Measurements from ENCODE around the gene TEAD2.
"Not testable (repeated sequence)": the region's sequence is repeated elsewhere in the genome, so short reads cannot be mapped to it uniquely, and the experiment has no call there.

TEAD2 gene

GRCh38 chr19:49315111-49315510 lies 47.1 kb downstream of the TEAD2 start:
- DNase-seq (ENCODE audit: extremely low spot score), result no peak
- ChIA-PET POLR2A (no interaction called here), CTCF (interaction anchor here (5.5 kb wide), 1 partner anchor 13 kb away, joined by 42 read pairs; no protein-coding TSS in a partner anchor)
- TF ChIP-seq, protein P1, sequence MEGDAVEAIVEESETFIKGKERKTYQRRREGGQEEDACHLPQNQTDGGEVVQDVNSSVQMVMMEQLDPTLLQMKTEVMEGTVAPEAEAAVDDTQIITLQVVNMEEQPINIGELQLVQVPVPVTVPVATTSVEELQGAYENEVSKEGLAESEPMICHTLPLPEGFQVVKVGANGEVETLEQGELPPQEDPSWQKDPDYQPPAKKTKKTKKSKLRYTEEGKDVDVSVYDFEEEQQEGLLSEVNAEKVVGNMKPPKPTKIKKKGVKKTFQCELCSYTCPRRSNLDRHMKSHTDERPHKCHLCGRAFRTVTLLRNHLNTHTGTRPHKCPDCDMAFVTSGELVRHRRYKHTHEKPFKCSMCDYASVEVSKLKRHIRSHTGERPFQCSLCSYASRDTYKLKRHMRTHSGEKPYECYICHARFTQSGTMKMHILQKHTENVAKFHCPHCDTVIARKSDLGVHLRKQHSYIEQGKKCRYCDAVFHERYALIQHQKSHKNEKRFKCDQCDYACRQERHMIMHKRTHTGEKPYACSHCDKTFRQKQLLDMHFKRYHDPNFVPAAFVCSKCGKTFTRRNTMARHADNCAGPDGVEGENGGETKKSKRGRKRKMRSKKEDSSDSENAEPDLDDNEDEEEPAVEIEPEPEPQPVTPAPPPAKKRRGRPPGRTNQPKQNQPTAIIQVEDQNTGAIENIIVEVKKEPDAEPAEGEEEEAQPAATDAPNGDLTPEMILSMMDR (IDR thresholded peaks at IDR 0.05; ENCODE audit: control extremely low read depth, extremely low read depth, low read depth, missing control alignments), result no peak

DNA sequence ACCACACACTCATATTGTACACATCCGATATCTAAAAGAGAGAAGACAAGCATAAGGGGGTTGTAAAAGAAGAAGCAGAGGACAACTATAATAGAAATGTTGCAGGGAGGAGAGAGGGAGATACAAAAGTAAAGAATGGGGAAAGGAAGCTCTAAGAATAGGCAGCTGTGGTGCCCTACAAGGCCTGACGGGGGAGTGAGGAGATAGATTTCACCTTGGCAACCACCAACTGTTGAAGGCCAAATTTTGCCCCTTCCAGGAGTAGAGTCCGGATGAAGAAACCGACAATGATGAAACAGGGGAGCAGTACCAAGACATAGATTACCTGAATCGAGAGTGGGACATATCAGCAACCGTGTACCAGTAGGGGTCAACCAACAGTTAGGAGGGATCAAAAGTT lies 53.1 kb downstream of the TEAD2 start:
- ChIA-PET POLR2A (no interaction called here), CTCF (interaction anchor here (0.7 to 1.7 kb wide), 3 partner anchors 14 to 165 kb away, joined by 3 to 4 read pairs (median 3); partner anchors contain the start of gene FLT3LG)

DNA sequence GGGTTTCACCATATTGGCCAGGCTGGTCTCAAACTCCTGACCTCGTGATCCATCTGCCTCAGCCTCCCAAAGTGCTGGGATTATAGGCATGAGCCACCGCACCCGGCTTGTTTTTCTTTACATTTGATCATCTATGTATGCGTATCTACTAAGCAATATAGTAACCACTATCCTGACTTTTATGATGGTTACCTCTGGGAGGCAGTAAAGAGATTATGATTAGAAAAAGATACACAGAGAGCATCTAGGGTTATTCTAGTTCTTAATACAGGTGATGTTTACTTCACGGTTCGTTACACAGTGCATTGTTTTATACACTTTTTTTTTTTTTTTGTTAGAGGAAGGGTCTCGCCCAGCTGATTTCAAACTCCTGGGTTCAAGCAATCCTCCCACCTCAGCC lies 55.5 kb downstream of the TEAD2 start:
- POLR2A ChIA-PET; DNase-seq (ENCODE audit: extremely low spot score): not testable (repeated sequence)
- TF ChIP-seq, protein P1 (IDR thresholded peaks at IDR 0.05; ENCODE audit: control extremely low read depth, extremely low read depth, low read depth, missing control alignments), result peak; percentile 31
- CTCF ChIA-PET, result interaction anchor here (1.5 to 1.6 kb wide), 2 partner anchors 42 to 68 kb away, joined by 4 read pairs; no protein-coding TSS in a partner anchor

More for the DNA sequence above, 53.1 kb downstream of the TEAD2 start:
- DNase-seq (ENCODE audit: extremely low spot score), result no peak
- TF ChIP-seq, protein P1 (IDR thresholded peaks at IDR 0.05; ENCODE audit: control extremely low read depth, extremely low read depth, low read depth, missing control alignments), result no peak

DNA sequence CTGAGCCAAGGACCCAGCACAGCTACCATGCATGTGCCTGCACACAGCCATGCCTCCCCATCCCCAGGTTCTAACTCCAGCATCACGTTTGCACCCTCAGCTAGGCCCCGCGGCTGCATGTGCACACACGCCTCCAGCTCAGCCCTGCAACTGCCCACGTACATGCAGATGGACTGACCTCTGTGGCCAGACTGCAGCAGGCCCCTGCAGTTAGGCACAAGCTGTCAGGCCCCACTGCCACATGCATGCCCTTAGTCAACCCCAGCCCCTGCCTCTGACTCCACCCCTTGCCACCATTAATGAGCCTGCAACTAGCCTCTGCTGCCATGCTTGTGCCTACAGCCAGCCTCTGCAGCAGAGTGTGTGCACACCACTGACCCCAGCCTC lies 60.4 kb downstream of the TEAD2 start:
- TF ChIP-seq, protein P1 (IDR thresholded peaks at IDR 0.05; ENCODE audit: control extremely low read depth, extremely low read depth, low read depth, missing control alignments), result no peak
- ChIA-PET POLR2A (no interaction called here), CTCF (interaction anchor here (0.8 to 4.3 kb wide), 41 partner anchors 9 to 282 kb away, joined by 3 to 42 read pairs (median 7); partner anchors contain the start of genes CD37 and SLC6A16)
- DNase-seq (ENCODE audit: extremely low spot score), result no peak

DNA sequence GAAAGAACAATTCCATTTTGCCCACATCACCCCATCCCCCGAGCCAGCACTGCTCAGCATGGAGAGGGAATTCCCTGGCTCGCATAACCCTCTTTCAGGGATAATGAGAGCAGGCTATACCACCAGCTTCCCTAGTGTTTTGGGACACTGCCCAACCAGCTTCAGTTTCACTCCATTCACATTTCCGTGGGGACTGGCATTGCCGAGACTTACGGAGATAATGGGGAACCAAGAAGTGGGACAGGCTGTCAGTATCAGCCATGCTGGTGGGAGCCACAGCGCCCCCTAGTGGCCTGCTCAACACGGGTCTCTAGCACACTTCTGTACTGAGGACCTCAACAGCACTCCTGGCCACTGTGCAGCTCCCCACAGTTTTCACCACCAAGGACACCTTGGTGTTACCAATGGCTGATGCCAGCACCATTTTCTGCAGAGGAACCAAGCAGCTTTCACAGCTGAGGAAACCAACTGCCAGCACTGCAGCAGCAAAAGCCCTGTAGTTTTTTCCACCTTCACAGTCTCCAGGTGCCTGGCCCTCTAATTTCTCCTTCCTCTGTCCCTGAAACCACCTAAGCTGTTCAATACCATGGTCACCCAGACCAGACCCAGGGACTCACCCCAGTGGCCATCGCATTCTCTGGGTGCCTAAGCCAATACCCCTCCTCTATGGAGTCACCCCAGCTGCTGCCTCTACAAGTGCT lies 60.9 kb downstream of the TEAD2 start:
- ChIA-PET CTCF (interaction anchor here (0.6 to 4.3 kb wide), 51 partner anchors 9 to 282 kb away, joined by 3 to 42 read pairs (median 5); partner anchors contain the start of genes CD37, GFY and SLC6A16), POLR2A (no interaction called here)
- peak; percentile 92 for DNase-seq (ENCODE audit: extremely low spot score)
- TF ChIP-seq, protein P1 (IDR thresholded peaks at IDR 0.05; ENCODE audit: control extremely low read depth, extremely low read depth, low read depth, missing control alignments), result peak; percentile 80

GRCh38 chr19:49298653-49299052 lies 63.6 kb downstream of the TEAD2 start:
- POLR2A ChIA-PET; DNase-seq (ENCODE audit: extremely low spot score): not testable (repeated sequence)
- CTCF ChIA-PET, result interaction anchor here (1.2 kb wide), 1 partner anchor 144 kb away, joined by 3 read pairs; no protein-coding TSS in a partner anchor

DNA sequence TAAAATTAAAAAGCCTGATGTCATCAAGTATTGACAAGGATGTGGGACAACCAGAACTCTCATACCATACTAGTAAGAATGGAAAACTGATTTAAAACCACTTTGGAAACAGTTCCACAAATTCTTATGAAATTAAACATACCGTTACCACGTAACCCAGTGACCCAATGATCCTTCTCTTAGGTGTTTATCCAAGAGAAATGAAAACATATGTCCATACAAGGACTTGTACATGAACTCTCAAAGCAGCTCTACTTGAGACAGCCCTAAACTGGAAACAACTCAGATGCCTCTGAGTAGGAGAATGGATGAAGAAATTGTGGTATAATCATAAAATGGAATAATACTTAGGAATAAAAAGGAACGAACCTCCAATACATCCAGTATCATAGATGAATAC lies 64.8 kb downstream of the TEAD2 start:
- DNase-seq (ENCODE audit: extremely low spot score), result no peak
- ChIA-PET CTCF (interaction anchor here (1.2 kb wide), 1 partner anchor 31 kb away, joined by 4 read pairs; no protein-coding TSS in a partner anchor), POLR2A (no interaction called here)
- TF ChIP-seq, protein P1 (IDR thresholded peaks at IDR 0.05; ENCODE audit: control extremely low read depth, extremely low read depth, low read depth, missing control alignments), result no peak
